Measurements from ENCODE around the gene ERC2. TPM values are rescaled to one million over a fixed set of nuclear protein-coding genes. Genes with fewer than 3 reads are reported as not detected.

ERC2 gene
- total and polyA plus RNA-seq, 7 experiments from 2014 or later, result not detected

DNA sequence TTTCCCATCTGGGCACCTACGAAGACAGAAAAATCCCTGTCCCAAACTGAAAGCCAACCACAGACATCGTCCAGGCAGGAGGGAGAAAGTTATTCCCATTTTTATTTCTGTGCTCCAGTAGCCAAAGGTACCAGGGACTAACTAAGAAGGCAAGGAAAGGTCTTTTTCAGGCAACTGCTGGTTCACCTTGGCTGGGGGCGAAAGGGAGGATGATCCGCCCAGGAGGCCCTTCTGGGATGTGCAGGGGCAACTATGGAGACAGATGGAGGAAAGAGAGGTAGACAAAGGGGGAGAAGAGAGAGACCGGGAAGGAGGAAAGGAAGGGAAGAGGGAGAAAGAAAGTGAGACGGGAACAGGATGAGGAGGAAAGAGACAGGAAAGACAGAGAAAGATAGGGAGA is 994.5 kb downstream of the ERC2 start:
- Histone ChIP-seq H3K27me3 (ENCODE audit: control insufficient read depth in 2 of 2, insufficient read depth in 2 of 2, low read length in 2 of 2) (no peaks in the 10 kb centered on the region), H3K4me3 (ENCODE audit: low read length) (no peak overlapping the region), H3K27ac (ENCODE audit: low read depth, low read length) (no peak overlapping the region), H3K36me3 (ENCODE audit: control insufficient read depth in 2 of 3, insufficient read depth in 3 of 3, low read length in 3 of 3) (no peaks in the 10 kb centered on the region), H3K9me3 (ENCODE audit: control insufficient read depth in 2 of 3, low read length in 3 of 3) (no peaks in the 10 kb centered on the region), H3K4me1 (ENCODE audit: control insufficient read depth in 2 of 2, insufficient read depth in 2 of 2, low read length in 2 of 2) (no peaks in the 10 kb centered on the region)
- peaks cover 11 to 49% (median 31%) of the 10 kb centered on the region in 5 donors for H3K27me3 Mint-ChIP-seq
- CTCF ChIA-PET, result no interaction called here
- ATAC-seq, result no peak
- no peak overlapping the region for H3K27ac Mint-ChIP-seq
- POLR2A ChIA-PET, result no interaction called here
- H3K4me1 Mint-ChIP-seq, result no peaks in the 10 kb centered on the region
- intact Hi-C loops (cut with micrococcal nuclease), result no loop called here
- H3K9me3 Mint-ChIP-seq, result peaks cover 0 to 10% (median 0%) of the 10 kb centered on the region in 11 donors
- no peak overlapping the region for H3K4me3 Mint-ChIP-seq
- DNase-seq, result no peak
- no peaks in the 10 kb centered on the region for H3K36me3 Mint-ChIP-seq

DNA sequence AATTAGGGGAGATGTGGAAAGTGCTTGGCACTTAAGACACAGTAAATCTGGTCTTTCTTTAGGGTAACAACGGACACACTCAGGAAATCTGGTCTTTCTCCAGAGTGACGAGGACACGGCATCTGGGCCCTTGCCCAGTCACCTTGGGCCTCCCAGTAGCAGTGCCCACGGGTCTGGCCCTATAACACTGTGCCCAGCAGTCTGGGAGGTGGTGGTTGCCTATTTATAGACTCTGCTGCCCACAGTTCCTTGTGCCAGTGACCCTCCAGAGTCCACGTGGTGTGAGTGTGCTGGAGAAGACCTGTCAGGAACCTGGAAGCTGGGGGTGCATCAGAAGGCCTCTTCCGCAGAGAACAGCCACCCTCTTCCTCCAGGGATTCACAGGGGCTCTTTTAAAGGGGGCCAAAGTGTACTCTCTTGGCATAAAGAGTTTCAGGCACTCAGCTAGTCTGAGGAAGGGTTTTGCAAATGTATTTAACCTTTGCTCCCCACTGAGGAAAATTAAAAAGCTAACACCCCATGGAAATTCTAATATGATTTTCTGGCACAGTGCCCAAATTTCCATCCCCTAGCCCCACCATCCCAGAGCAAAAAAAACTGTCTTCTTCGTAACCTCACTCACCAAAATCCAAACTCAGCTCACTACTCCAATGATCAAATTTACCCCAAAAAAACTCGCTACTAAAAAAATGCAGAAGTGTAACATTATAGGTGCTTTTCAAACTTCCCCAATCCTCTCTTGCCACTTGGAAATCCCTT is 996.6 kb downstream of the ERC2 start:
- ChIA-PET CTCF (no interaction called here), POLR2A (interaction anchor here (0.6 kb wide), 1 partner anchor 134 kb away, joined by 3 read pairs; no protein-coding TSS in a partner anchor)
- Mint-ChIP-seq H3K27me3 (peaks cover 0 to 33% (median 19%) of the 10 kb centered on the region in 5 donors), H3K27ac (no peak overlapping the region), H3K9me3 (peaks cover 0 to 10% (median 0%) of the 10 kb centered on the region in 11 donors), H3K4me1 (no peaks in the 10 kb centered on the region), H3K4me3 (no peak overlapping the region), H3K36me3 (no peaks in the 10 kb centered on the region)
- Histone ChIP-seq H3K36me3 (ENCODE audit: control insufficient read depth in 2 of 3, insufficient read depth in 3 of 3, low read length in 3 of 3) (no peaks in the 10 kb centered on the region), H3K27me3 (ENCODE audit: control insufficient read depth in 2 of 2, insufficient read depth in 2 of 2, low read length in 2 of 2) (no peaks in the 10 kb centered on the region), H3K9me3 (ENCODE audit: control insufficient read depth in 2 of 3, low read length in 3 of 3) (no peaks in the 10 kb centered on the region), H3K27ac (ENCODE audit: low read depth, low read length) (no peak overlapping the region), H3K4me3 (ENCODE audit: low read length) (no peak overlapping the region), H3K4me1 (ENCODE audit: control insufficient read depth in 2 of 2, insufficient read depth in 2 of 2, low read length in 2 of 2) (no peaks in the 10 kb centered on the region)
- intact Hi-C loops (cut with micrococcal nuclease), result no loop called here
- DNase-seq, result no peak
- ATAC-seq, result no peak

- no peak for ATAC-seq
- intact Hi-C loops (cut with micrococcal nuclease), result no loop called here
- no peak for DNase-seq
- Mint-ChIP-seq H3K4me3 (no peak overlapping the region), H3K36me3 (no peaks in the 10 kb centered on the region), H3K27me3 (peaks cover 0 to 30% (median 17%) of the 10 kb centered on the region in 5 donors), H3K9me3 (peaks cover 0 to 10% (median 0%) of the 10 kb centered on the region in 11 donors), H3K27ac (no peak overlapping the region), H3K4me1 (no peaks in the 10 kb centered on the region)
- Histone ChIP-seq H3K36me3 (ENCODE audit: control insufficient read depth in 2 of 3, insufficient read depth in 3 of 3, low read length in 3 of 3) (no peaks in the 10 kb centered on the region), H3K4me1 (ENCODE audit: control insufficient read depth in 2 of 2, insufficient read depth in 2 of 2, low read length in 2 of 2) (no peaks in the 10 kb centered on the region), H3K27ac (ENCODE audit: low read depth, low read length) (no peak overlapping the region), H3K27me3 (ENCODE audit: control insufficient read depth in 2 of 2, insufficient read depth in 2 of 2, low read length in 2 of 2) (no peaks in the 10 kb centered on the region), H3K4me3 (ENCODE audit: low read length) (no peak overlapping the region), H3K9me3 (ENCODE audit: control insufficient read depth in 2 of 3, low read length in 3 of 3) (no peaks in the 10 kb centered on the region)
- CTCF ChIA-PET, result no interaction called here
- POLR2A ChIA-PET, result no interaction called here
Observed at GRCh38 chr3:55471084-55471483, 997.2 kb downstream of the ERC2 start.

DNA sequence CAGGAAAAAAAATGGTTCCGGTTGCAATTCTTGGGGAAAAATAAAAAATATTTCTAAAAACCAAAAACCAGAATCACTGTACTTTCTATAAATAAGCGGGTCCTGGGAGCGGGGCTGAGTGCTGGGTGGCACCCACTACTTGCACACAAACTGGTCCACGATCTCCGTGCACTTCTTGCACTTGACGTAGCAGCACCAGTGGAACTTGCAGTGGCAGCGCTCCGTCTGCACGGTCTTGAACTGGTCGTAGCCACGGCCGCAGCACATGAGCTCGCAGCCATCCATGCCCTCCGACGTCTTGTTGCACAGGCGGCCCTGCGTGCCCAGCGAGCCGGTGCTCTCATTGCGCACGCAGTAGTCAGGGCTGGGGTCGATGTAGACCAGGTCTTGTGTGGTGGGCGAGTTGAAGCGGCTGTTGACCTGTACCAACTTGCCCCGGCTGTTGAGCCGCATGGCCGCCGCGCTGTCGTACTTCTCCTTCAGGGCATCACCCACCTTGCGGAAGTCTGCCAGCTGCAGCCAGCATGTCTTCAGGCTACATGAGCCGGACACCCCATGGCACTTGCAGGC is 998.2 kb downstream of the ERC2 start:
- Mint-ChIP-seq H3K4me3 (no peak overlapping the region), H3K27me3 (peaks cover 0 to 28% (median 17%) of the 10 kb centered on the region in 5 donors), H3K4me1 (no peaks in the 10 kb centered on the region), H3K9me3 (peaks cover 0 to 10% (median 0%) of the 10 kb centered on the region in 11 donors), H3K27ac (no peak overlapping the region), H3K36me3 (no peaks in the 10 kb centered on the region)
- H3K9me3 ChIP-seq (ENCODE audit: control insufficient read depth in 2 of 3, low read length in 3 of 3), result no peaks in the 10 kb centered on the region
- POLR2A ChIA-PET, result no interaction called here
- no peaks in the 10 kb centered on the region for H3K4me1 ChIP-seq (ENCODE audit: control insufficient read depth in 2 of 2, insufficient read depth in 2 of 2, low read length in 2 of 2)
- no peaks in the 10 kb centered on the region for H3K27me3 ChIP-seq (ENCODE audit: control insufficient read depth in 2 of 2, insufficient read depth in 2 of 2, low read length in 2 of 2)
- H3K27ac ChIP-seq (ENCODE audit: low read depth, low read length), result no peak overlapping the region
- no peak overlapping the region for H3K4me3 ChIP-seq (ENCODE audit: low read length)
- intact Hi-C loops (cut with micrococcal nuclease), result no loop called here
- CTCF ChIA-PET, result no interaction called here
- ATAC-seq, result no peak
- no peaks in the 10 kb centered on the region for H3K36me3 ChIP-seq (ENCODE audit: control insufficient read depth in 2 of 3, insufficient read depth in 3 of 3, low read length in 3 of 3)
- DNase-seq, result no peak

- no peaks in the 10 kb centered on the region for H3K4me1 Mint-ChIP-seq
Observed at GRCh38 chr3:55468251-55468650, 1000.0 kb downstream of the ERC2 start.

DNA sequence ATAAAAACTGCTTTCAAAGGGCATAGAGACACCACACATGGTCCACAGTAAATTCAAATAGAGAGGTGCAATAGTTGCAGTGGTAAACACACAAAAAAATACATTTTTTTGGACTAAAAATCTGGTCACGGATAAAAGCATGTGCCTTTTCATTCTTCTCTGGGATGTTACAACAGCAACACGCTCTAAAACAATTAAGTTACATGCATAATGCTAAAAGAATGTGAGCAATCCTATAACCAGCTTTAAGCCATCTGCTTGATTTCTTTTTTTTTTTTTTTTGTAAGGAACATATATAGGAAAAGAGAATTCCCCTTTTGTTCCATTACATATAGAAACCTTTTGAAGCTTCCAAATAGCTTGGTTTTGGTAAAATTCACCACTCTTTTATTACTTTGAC is 1001.2 kb downstream of the ERC2 start:
- CTCF ChIA-PET, result no interaction called here
- Histone ChIP-seq H3K4me1 (ENCODE audit: control insufficient read depth in 2 of 2, insufficient read depth in 2 of 2, low read length in 2 of 2) (no peaks in the 10 kb centered on the region), H3K27ac (ENCODE audit: low read depth, low read length) (no peak overlapping the region), H3K27me3 (ENCODE audit: control insufficient read depth in 2 of 2, insufficient read depth in 2 of 2, low read length in 2 of 2) (no peaks in the 10 kb centered on the region), H3K9me3 (ENCODE audit: control insufficient read depth in 2 of 3, low read length in 3 of 3) (no peaks in the 10 kb centered on the region), H3K4me3 (ENCODE audit: low read length) (no peak overlapping the region), H3K36me3 (ENCODE audit: control insufficient read depth in 2 of 3, insufficient read depth in 3 of 3, low read length in 3 of 3) (no peaks in the 10 kb centered on the region)
- DNase-seq, result no peak
- Mint-ChIP-seq H3K36me3 (no peaks in the 10 kb centered on the region), H3K27ac (no peak overlapping the region), H3K27me3 (peaks cover 0 to 25% (median 9%) of the 10 kb centered on the region in 5 donors), H3K4me3 (no peak overlapping the region), H3K4me1 (no peaks in the 10 kb centered on the region), H3K9me3 (peaks cover 0 to 7% (median 0%) of the 10 kb centered on the region in 11 donors)
- no peak for ATAC-seq
- POLR2A ChIA-PET, result no interaction called here
- intact Hi-C loops (cut with micrococcal nuclease), result no loop called here

More at GRCh38 chr3:55468251-55468650, 1000.0 kb downstream of the ERC2 start:
- DNase-seq (no peak), ATAC-seq (no peak)
- Mint-ChIP-seq H3K27me3 (peaks cover 0 to 25% (median 20%) of the 10 kb centered on the region in 5 donors), H3K36me3 (no peaks in the 10 kb centered on the region), H3K4me3 (no peak overlapping the region), H3K27ac (no peak overlapping the region), H3K9me3 (peaks cover 0 to 6% (median 0%) of the 10 kb centered on the region in 11 donors)
- no peak overlapping the region for H3K27ac ChIP-seq (ENCODE audit: low read depth, low read length)
- intact Hi-C loops (cut with micrococcal nuclease), result no loop called here
- H3K27me3 ChIP-seq (ENCODE audit: control insufficient read depth in 2 of 2, insufficient read depth in 2 of 2, low read length in 2 of 2), result no peaks in the 10 kb centered on the region
- no peak overlapping the region for H3K4me3 ChIP-seq (ENCODE audit: low read length)
- ChIA-PET POLR2A (no interaction called here), CTCF (no interaction called here)
- no peaks in the 10 kb centered on the region for H3K4me1 ChIP-seq (ENCODE audit: control insufficient read depth in 2 of 2, insufficient read depth in 2 of 2, low read length in 2 of 2)
- no peaks in the 10 kb centered on the region for H3K36me3 ChIP-seq (ENCODE audit: control insufficient read depth in 2 of 3, insufficient read depth in 3 of 3, low read length in 3 of 3)
- H3K9me3 ChIP-seq (ENCODE audit: control insufficient read depth in 2 of 3, low read length in 3 of 3), result no peaks in the 10 kb centered on the region

DNA sequence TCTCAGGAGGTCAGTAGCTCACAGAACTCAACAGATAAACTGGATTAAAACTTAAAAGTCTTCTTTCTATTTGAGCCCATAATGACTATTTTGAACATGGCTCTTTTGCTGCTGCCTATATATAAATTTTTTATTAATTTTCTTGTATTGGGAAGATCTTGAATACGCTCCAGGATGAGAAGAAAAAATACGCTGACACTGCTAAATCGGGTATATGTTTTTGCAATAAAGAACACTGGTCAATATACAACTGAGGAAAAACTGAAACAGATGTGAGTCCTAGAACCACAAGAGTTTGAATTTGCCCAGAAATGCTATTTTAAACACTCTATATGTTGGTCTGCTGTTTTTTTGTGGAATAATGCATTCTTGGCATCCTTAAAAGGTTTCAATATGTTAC is 1001.7 kb downstream of the ERC2 start:
- intact Hi-C loops (cut with micrococcal nuclease), result no loop called here
- no peak overlapping the region for H3K27ac Mint-ChIP-seq
- peaks cover 0 to 21% (median 5%) of the 10 kb centered on the region in 5 donors for H3K27me3 Mint-ChIP-seq

More for the DNA sequence above, 1001.7 kb downstream of the ERC2 start:
- H3K9me3 Mint-ChIP-seq, result peaks cover 0 to 5% (median 0%) of the 10 kb centered on the region in 11 donors
- H3K9me3 ChIP-seq (ENCODE audit: control insufficient read depth in 2 of 3, low read length in 3 of 3), result no peaks in the 10 kb centered on the region
- ChIA-PET POLR2A (no interaction called here), CTCF (no interaction called here)
- H3K4me3 ChIP-seq (ENCODE audit: low read length), result no peak overlapping the region
- no peaks in the 10 kb centered on the region for H3K4me1 ChIP-seq (ENCODE audit: control insufficient read depth in 2 of 2, insufficient read depth in 2 of 2, low read length in 2 of 2)
- no peak overlapping the region for H3K4me3 Mint-ChIP-seq
- H3K27ac ChIP-seq (ENCODE audit: low read depth, low read length), result no peak overlapping the region
- no peaks in the 10 kb centered on the region for H3K36me3 ChIP-seq (ENCODE audit: control insufficient read depth in 2 of 3, insufficient read depth in 3 of 3, low read length in 3 of 3)
- no peaks in the 10 kb centered on the region for H3K36me3 Mint-ChIP-seq
- H3K4me1 Mint-ChIP-seq, result no peaks in the 10 kb centered on the region
- DNase-seq (no peak), ATAC-seq (no peak)
- H3K27me3 ChIP-seq (ENCODE audit: control insufficient read depth in 2 of 2, insufficient read depth in 2 of 2, low read length in 2 of 2), result no peaks in the 10 kb centered on the region
